ENCODE results near the gene TRPM3.

Gene TRPM3

DNA sequence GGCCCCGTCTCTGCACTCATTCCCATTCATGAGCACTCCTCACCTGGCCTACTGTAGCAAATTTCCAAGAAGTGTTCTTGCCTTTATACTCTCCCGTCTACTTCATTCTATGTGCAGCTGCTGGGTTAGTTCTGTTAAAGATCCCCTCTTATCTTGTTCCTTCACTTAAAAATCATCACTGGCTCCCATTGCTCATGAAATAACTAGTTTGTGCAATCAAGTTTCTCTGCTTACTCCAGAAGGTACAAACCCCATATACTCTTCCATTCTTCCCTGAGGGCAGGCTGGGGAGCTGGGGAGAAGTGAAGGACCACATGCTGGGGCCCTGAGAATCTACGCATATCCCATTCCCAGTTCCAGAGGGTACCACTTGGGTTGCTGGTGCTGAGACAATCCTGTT is 622.6 kb downstream of the TRPM3 start:
- DNase-seq = no peak

DNA sequence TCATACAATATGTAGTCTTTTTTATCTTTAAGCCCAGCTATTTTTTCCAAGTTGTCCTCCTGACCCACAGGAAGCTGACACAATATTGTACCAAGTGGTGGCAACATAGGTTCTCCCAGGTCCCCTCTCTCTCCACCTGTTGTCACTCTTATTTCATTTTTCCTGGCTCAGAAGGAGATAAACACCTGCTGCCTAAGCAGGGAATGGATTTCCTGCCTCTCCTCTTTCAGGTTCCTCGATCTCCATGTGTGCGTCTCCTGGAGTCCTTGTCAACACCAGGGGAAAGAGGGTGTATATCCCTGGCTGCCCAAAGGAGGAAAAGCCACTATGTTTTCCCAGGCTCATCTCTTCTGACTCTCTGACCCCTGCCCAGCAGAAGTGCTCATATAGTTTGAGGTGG is 625.2 kb downstream of the TRPM3 start:
- no peak for DNase-seq

DNA sequence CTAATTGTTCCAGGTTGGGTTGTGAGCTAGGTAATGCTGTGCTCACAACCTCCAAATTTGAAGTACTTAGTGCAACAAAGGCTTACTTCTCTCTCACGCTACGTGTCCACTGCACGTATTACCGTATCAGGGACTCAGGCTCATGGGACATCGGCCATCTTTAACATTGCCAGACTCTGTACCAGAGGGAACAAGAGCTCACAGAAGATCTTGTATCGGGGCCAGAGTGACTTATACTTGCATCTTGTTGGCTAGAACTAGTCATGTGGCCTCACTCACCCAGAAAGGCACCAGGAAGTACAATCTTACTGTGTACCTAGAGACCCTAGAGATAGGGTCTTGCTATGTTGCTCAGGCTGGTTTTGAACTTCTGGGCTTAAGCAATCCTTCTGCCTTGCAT is 625.9 kb downstream of the TRPM3 start:
- no peak for DNase-seq

DNA sequence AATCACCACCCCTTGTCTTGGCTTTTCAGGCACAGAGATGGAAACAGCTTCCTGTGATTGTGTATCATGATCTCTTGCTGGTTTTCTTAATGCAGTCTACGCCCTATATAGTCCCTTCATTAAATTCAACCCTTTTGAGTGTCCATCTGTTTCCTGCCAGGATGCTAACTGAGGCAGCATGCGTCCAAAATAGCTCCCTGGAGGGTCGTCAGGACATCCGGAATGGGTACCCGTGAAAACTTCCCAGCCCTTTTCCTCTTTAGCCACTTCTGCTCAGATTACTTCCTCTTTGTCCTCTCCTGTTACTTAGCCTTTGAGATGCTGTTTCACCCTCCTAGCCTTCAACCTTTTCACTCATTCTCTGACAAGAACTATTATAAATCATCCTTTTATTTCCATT is 627.2 kb downstream of the TRPM3 start:
- DNase-seq = no peak

DNA sequence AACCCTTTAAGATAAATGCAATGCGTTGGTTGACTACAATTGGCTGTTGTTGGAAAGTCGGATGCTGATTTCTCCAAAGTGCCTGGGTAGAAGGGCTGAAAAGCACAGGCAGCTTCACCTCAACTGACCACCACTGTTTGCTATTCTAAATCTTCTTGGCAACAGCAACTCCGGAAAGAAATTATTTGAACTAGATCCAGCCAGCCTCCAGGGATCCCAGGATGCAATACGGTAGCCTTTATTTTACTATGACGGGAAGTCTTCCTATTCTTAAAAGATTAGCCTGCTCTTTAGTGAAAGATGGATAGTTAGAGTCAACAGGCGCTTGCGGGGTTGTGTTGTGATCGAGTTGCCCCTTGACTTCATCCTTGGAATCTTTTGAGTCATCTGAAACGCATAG is 628.4 kb downstream of the TRPM3 start:
- no peak for DNase-seq

DNA sequence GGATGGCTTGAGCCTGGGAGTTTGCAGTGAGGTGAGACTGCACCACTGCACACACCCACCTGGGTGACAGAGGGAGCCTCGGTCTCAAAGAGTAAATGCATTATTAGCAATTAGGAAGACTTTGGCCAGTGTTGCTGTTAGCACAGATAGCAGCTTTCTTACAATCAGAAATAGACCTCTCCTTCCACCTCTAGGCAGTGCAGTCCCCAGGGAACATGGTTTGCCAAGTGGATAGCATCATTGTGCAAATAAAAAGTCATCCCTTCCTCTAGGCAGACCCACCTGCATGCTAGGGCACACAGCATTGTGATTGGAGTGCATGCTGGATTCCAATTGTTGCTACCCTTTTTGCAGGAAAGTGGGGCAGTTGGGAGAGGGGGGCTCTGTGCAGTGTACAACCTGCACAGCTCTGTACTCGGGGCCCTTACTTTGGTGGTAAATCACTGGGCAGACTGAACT is 629.1 kb downstream of the TRPM3 start:
- no peak for DNase-seq

DNA sequence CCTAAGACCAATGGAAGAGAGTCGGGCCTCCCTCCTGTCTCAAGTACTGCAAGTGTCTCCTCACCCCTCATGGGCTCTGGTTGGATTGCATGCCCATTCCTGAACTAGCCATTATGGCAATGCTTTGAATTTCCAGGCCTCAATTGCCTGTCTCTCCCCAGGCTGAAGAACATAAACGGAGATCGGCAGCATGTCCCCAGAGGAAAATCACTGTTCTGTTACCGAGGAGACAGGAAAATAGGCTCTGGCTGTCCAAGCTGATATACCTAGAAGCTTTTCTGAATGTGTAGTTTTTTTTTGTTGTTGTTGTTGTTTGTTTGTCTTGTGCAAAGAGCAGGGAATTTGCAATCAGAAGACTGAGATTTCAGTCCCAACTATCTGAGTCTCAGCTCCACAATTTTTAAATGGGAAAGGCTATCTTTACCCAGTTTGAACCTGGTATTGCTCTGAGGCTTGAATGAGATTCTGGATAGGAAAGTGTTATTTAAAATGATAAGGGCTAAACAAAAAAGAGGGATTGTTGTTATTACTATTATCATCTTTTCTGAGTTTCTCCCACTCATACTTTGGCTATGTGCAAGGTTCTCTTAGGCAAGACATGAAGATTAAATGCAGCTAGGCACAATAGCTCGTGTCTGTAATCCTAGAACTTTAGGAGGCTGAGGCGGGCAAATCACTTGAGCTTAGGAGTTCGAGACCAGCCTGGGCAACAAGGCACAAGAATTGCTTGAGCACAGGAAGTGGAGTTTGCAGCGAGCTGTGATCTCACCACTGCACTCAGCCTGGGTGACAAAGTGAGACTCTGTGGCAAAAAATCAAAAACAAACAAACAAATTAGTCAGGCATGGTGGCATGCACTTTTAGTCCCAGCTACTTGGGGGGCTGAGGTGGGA is 629.7 kb downstream of the TRPM3 start:
- DNase-seq = no peak

DNA sequence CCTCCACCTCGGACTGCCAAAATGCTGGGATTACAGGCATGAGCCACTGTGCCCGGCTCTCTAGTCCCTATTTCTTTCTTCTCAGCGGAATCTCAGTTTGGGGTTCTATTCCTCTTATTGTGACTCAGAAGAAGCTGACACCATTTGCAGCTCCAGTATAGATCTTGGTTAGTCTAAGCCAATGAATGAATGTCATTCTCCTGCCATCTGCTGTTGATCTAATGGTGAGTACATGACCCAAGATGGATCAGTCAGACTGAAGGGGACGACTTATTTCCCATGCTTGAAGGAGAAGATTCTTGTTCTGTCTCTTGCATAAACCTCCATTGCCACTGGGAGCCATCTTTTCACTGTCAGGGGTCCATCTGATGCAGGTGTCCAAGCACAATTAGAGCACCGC is 630.9 kb downstream of the TRPM3 start:
- no peak for DNase-seq

DNA sequence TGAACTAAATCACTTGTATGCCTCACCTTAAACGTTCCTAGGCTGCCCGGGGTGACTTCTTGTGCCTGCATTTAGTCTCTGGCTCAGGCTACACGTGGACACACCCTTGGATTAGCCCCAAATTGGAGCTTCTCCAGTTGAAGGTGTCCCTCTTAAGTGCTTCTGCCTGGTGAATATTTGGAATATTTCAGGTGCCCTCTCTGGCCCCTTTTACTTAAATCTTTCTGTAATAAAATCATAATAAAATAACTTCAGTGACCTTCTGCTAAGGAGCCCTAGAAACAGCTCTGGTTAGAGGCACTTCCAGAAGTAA is 632.7 kb downstream of the TRPM3 start:
- DNase-seq = no peak

DNA sequence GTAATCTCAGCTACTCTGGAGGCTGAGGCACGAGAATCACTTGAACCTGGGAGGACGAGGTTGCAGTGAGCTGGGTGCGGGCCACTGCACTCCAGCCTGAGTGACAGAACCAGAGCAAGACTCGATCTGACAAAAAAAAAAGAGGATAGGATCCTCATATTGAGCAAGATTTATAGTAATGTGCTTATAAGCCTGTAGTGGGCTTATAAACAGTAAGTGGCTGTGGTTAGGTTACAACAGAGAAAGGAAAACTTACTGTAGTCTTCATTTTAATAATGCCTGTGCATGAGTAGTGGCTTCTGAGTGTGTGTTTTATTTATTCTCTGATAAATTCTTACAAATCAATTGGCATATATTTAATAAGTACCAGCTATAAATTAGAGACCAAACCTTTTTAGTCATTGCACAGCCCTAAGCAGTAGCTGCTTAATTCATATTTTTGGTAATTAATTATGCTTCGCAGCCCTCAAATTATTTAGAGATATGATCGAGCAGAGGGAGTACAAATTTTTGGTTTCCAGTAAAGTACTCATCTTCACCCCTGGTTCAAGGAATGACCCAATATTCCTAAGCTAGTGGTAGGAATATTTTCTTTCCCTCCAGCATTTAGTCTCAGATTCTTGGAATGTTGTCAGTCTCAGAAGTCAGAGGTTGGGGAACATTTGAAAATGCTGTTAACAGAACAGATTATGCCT is 633.2 kb downstream of the TRPM3 start:
- no peak for DNase-seq

DNA sequence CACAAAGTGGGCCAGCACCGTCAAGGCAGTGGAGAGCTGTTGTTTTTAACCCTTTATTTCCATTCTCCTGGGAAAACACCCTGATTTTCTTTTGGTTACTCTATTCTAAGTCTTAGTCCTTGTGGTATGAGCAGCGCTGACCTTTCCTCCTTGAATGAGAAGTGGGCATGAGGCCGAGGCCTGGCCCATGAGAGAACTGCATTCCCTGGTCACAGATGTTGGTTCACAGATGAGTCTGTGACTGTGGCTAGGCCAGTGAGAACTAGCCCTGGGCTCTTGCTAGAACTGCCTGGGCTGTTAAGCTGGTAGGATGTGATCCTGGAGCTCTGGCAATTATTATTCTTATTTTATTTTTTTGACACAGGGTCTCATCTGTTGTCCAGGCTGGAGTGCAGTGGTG is 635.3 kb downstream of the TRPM3 start:
- DNase-seq = no peak

DNA sequence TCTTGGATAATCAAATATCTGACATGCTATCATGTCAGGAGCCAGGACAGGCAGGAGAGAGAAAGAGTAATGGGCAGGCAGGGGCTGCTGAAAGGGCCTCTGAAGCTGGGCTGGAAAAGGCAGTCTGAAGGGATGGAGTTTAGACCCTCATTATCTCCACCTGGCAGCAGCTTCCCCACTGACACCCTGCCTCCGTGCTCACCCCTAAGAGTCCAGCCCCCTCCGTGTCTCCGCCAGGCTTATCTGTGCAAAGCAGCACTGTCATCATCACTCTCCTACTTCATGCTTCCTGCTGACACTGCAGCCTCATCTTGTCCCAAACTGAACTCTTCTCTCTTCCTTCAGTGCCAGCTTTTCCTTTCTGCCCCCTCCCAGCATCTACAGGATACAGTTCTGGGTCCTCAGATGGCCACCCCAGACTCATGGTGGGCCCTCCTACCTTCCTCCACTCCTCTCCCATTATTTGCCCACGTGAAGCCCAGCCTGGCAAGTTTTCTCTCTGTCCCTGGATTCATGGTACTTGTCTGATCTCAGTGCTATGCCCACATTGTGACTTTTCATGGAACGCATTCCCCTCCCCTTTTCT is 636.1 kb downstream of the TRPM3 start:
- DNase-seq = no peak

DNA sequence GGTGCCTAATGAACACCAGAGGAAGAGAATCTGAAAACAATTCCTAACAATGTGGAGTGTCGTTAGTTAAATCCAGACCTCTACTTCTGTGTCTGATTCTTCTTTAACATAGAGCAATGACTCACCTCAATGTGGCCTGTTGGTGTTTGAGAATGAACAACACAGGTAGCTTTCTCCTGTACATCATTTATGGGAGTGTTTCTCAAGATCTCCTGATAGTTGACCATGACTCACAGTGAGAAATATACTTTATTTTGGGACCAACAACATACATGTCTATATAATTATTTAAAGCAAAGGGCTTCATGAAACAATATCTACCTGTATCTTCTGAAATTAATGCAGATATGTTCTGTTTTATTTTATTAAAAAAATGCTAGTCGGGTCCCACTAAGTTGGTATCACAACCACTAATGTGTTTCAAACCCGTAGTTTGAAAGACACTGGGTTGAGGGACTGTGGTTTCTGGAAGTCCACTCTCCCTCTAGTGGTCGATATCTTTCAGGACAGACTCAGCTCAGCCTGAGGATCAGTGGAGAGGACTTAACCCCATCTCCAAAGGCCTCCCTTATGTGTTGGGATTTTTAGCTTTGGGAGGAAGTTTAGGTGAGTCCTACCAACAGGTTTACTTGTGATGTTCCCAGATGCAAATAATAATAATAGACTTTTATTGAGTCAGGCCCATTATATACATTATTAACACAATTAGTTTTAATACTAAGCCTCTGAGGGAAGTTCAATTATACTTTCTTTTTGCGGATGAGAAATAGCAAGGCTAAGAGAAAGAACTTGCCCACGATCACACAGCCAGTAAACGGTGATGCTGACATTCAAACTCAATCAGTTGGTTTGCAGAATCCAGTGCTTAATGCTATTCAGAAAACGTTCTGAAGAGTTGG is 636.9 kb downstream of the TRPM3 start:
- DNase-seq = no peak

DNA sequence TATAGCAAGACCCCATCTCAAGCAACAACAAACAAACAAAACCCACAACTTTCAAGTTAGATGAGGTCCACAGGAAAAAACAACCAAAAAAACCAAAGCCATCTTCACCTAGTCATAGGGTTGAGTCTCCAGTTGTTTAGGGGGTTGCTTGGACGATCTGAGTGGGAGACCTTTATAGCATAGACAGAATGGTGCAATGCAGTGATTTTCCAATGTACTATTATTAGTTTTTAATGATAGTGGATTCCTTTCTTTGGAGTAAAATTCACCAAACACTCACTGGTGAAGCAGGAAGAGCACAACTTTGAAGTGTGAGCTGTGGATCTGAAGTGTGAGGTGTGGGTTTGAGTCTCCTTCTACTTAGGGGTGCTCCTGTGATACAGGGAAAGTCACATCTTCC is 640.0 kb downstream of the TRPM3 start:
- no peak for DNase-seq

DNA sequence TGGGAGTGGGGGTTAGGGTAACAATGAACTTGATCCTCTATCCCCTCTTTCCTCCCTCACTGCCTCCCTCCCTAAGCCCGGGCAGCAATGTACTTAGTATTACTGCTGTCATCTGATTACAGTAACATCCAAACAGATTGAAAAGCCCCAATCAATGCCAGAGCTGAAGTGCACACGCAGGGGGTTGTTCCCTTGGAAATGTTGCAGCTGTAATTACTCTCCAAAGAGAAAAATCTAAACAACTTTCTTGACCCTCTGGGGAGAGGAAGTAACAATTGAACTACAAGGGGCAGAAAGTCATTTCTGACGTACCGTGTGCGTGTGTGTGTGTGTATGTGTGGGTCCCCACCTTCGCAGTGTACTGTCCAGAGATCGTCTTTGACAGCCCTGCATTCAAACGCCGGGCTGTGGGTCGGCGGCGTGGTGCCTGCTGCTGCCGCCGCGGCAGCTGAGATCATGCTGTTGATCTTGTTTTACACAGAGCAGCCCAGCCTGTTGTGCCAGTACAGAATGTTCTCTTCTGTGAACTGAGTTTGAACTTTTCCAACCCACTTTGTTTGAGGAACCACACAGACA is 640.9 kb downstream of the TRPM3 start:
- DNase-seq = no peak

DNA sequence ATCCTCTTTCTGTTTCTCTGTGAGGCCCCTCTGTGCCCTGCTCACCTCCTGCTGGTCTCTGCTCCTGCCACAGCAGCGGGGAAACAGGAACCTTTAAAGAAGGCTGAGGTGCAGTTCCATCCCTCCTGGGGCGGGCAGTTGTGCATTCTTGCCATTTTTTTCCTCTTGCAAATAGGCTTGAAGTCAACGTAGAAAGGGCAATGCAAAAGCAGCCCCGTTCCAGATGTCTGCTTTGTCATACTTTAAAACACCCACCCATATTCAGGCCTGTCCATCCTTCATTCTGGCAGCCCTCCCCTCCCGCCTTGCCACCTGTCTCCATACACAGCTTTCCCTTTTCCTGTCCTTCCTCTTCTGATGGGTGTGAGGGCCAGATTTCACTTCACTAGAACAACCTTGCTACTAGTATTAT is 641.5 kb downstream of the TRPM3 start:
- no peak for DNase-seq

Measured in activated CD4-positive, alpha-beta T cell treated with anti-CD3 and anti-CD28 coated beads for 1 hour (primary cell).